Left lung (tissue), 10 donors: ENCODE data around the gene TUT1. TPM values are rescaled to one million over a fixed set of nuclear protein-coding genes. Genes with fewer than 3 reads are reported as not detected.

Source experiments
- ATAC-seq: fragments of 200-7000 bp; cut with Tn5 transposase; one replicate; pipeline ENCODE4 v1.9.1; 2020; ENCODE audit warnings: moderate library complexity
- DNase-seq, 4 donors: peaks; one replicate each; pipeline ENCODE4 v3.0.0-alpha.2; 2013 to 2020
- H3K27ac ChIP-seq, 2 donors: fragments of 200-600 bp; sonication (generic) in 1 of 2; one replicate each; pipeline versions ENCODE4 v1.5.0 to v1.8.0; 2020 to 2021
- H3K27me3 ChIP-seq, 2 donors: fragments of 200-600 bp; sonication (generic) in 1 of 2; one replicate each; pipeline versions ENCODE4 v1.5.0 to v1.8.0; 2020 to 2021
- H3K36me3 ChIP-seq, 2 donors: fragments of 200-600 bp; sonication (generic) in 1 of 2; one replicate each; pipeline versions ENCODE4 v1.5.0 to v1.8.0; 2020 to 2021
- H3K4me1 ChIP-seq, 2 donors: fragments of 200-600 bp; one replicate each; pipeline ENCODE4 v1.8.0; 2021
- H3K4me3 ChIP-seq, 2 donors: fragments of 200-600 bp; sonication (generic) in 1 of 2; one replicate each; pipeline versions ENCODE4 v1.5.0 to v1.8.0; 2020 to 2021; ENCODE audit warnings: mild to moderate bottlenecking in 1 of 2
- H3K9me3 ChIP-seq, 2 donors: fragments of 200-600 bp; sonication (generic) in 1 of 2; one replicate each; pipeline versions ENCODE4 v1.5.0 to v1.8.0; 2020 to 2021
- intact Hi-C, 2 donors: fragments of 100-400 bp; cut with DNase I; formaldehyde crosslinking; loops; one replicate each; pipeline versions ENCODE4 v1.11.2 to v1.14.2; 2022
- polyA plus RNA-seq, 6 donors: library from polyadenylated mRNA; unstranded; fragments of 120-200 nt; gene quantifications; one replicate each; pipeline ENCODE4 v1.2.1, GENCODE V29; 2013; ENCODE audit not compliant: insufficient read length in 6 of 6
- total RNA-seq, 2 donors: library from RNA; stranded (reverse); fragmentation: NEBNext Ultra II Directional; extraction: Animal tissue kit (Norgen Biotek cat#: 25700); gene quantifications; one replicate each; pipeline ENCODE4 v1.2.1, GENCODE V29; 2021
- TF ChIP-seq, protein P1 (sequence below), 2 donors: fragments of 200-600 bp; sonication (generic) in 1 of 2; IDR thresholded peaks; one replicate each; pipeline versions ENCODE4 v1.5.0 to v1.8.0; 2021; ENCODE audit warnings: antibody characterized with exemption in 2 of 2
- donor health status: DM: no; HTN: yes; CAD: no.
- donor health status: DM: no; HTN: no; CAD: no.

The TUT1 gene
- total and polyA plus RNA-seq, 8 donors = 12.6 to 27.8 (median 22.3) TPM

DNA sequence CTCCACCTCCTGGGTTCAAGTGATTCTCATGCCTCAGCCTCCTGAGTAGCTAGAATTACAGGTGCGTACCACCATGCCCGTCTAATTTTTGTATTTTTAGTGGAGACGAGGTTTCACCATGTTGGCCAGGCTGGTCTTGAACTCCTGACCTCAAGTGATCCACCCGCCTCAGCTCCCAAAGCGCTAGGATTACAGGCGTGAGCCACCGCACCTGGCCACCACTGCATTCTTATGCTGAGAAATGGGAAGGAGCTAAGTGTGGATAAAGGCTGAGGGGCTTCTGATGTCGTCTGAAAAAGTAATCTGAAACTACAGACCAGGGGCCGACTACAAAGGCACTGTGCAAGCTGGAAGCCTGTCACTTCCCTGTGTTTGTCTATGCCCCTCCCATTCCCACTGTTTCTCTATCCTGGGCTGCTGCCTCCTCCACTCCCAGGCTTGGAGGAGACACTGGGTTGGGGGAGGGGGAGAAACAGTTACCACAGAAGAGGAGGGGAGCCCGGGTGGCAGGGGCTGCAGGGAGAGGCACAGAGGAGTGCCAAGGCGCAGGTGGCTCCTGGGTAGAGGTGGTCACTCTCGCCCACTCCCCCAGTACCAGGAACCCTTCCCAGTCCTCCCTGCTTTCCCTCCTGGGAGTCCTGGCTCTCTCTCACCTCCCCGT, 13.3 kb upstream of the TUT1 start:
- H3K36me3 ChIP-seq = peaks cover 0 to 63% of the 10 kb centered on the region in 2 donors

DNA sequence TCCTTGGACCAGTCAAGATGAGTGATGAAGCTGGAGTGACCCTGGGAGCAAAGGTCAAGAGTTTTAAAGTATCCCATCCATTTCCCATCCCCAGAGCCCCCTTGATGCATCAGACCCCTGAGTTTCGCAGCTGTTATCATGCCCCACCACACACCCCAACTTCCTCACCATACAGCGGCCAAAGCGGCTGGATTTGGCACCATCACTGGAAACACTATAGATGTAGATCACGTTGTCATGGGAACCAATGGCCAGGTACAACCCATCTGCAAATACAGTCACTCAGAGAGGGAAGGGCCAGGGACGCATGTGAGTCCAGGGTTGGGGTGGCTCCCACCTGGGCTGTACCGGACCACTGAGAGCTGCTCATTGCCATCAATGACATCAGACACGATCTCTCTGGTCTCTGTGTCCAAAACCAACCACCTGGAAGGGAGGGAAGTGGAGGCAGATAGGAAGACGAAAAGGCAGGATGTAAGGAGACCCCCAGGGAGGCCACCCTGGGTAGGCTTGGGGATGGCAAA, 12.5 kb upstream of the TUT1 start:
- ATAC-seq (no peak), DNase-seq (no peak)
- intact Hi-C loops = no loop called here
- Histone ChIP-seq H3K27ac (no peak overlapping the region), H3K4me1 (peaks cover 23 to 52% of the 10 kb centered on the region in 2 donors), H3K27me3 (no peaks in the 10 kb centered on the region), H3K36me3 (peaks cover 0 to 57% of the 10 kb centered on the region in 2 donors), H3K9me3 (no peaks in the 10 kb centered on the region), H3K4me3 (no peak overlapping the region)
- TF ChIP-seq, protein P1, sequence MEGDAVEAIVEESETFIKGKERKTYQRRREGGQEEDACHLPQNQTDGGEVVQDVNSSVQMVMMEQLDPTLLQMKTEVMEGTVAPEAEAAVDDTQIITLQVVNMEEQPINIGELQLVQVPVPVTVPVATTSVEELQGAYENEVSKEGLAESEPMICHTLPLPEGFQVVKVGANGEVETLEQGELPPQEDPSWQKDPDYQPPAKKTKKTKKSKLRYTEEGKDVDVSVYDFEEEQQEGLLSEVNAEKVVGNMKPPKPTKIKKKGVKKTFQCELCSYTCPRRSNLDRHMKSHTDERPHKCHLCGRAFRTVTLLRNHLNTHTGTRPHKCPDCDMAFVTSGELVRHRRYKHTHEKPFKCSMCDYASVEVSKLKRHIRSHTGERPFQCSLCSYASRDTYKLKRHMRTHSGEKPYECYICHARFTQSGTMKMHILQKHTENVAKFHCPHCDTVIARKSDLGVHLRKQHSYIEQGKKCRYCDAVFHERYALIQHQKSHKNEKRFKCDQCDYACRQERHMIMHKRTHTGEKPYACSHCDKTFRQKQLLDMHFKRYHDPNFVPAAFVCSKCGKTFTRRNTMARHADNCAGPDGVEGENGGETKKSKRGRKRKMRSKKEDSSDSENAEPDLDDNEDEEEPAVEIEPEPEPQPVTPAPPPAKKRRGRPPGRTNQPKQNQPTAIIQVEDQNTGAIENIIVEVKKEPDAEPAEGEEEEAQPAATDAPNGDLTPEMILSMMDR (IDR thresholded peaks at IDR 0.05) = no peak

More for the DNA sequence above, 13.3 kb upstream of the TUT1 start:
- Histone ChIP-seq H3K4me1 (peaks cover 17 to 45% of the 10 kb centered on the region in 2 donors), H3K27me3 (no peaks in the 10 kb centered on the region), H3K27ac (no peak overlapping the region), H3K4me3 (no peak overlapping the region), H3K9me3 (no peaks in the 10 kb centered on the region)
- peak in 1 of 4 donors; percentile 41 for DNase-seq
- ATAC-seq = no peak
- TF ChIP-seq, protein P1 (IDR thresholded peaks at IDR 0.05) = no peak
- intact Hi-C loops = no loop called here

DNA sequence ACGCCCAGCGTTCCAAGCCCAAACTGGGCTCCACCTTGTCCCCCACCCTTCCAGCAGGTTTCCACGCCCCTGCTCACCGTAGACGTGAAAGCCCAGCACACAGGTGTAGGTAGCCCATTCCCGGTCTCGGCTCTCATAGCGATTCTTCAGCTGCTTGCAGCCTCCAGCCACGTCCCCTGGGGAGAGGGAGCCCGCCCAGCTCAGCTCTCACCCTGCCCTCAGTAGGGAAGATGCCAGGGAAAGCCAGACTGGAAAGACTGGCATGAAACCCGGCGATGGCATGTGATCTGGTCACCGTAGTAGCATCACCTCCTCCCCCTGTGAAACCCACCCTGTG, 11.7 kb upstream of the TUT1 start:
- H3K4me1 ChIP-seq = peaks cover 25 to 52% of the 10 kb centered on the region in 2 donors
- DNase-seq = no peak
- H3K9me3 ChIP-seq = no peaks in the 10 kb centered on the region
- ATAC-seq = no peak
- peak overlapping the region in 1 of 2 donors; percentile 98 for H3K4me3 ChIP-seq
- TF ChIP-seq, protein P1 (IDR thresholded peaks at IDR 0.05) = no peak
- no peaks in the 10 kb centered on the region for H3K27me3 ChIP-seq
- H3K36me3 ChIP-seq = peaks cover 0 to 55% of the 10 kb centered on the region in 2 donors
- intact Hi-C loops = no loop called here
- H3K27ac ChIP-seq = peak overlapping the region in 1 of 2 donors; percentile 96

DNA sequence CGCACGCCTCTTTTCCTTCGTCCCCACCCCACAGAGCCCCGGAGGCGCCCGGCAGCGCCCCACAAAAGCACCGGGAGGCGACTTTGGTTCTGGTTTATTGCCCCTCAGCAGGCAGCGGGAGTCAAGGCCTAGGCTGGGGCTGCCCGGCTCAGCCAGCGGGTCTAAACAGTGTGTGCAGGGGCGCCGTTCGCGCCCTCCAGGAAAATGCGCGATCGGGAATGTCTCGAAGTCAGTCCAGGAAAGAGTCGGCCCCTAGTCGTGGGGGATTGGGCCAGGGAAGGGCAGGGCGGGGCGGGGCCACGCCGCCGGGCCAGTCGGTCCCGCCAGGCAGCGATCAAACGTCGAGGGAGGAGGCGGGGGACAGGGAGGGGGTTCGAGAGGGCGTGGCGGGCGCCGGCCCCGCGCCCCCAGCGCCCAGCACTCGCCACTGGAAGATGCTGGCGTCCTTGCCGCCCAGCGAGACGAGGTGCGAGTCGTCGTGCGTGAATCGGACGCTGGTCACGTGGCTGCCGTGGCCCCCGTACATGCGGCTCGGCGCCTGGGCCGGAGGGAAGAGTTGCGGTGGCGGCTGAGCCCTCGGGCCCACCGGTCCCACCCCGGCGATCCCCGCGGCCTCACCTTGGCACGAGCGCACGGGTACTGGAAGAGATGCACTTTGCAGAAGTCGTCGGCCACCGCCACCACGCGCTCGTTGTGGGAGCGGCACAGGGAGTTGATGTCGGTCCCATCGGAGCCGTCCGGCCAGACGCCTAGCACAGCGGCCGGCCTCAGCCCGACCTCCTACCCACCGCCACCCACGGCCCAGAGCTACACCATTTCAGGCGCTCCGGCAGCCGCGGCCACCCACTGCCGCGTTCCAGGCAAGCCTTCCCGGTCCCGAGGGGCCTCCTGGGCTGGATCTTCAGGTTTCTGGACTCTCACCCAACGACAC, 11.1 kb upstream of the TUT1 start:
- H3K27ac ChIP-seq = peak overlapping the region; percentile 96 to 97
- no peaks in the 10 kb centered on the region for H3K27me3 ChIP-seq
- no peaks in the 10 kb centered on the region for H3K9me3 ChIP-seq
- peaks cover 0 to 57% of the 10 kb centered on the region in 2 donors for H3K36me3 ChIP-seq
- peak in 3 of 4 donors; percentile 70 to 87 (median 84) for DNase-seq
- intact Hi-C loops = no loop called here
- TF ChIP-seq, protein P1 (IDR thresholded peaks at IDR 0.05) = no peak
- peak overlapping the region; percentile 98 for H3K4me3 ChIP-seq
- H3K4me1 ChIP-seq = peaks cover 25 to 50% of the 10 kb centered on the region in 2 donors
- ATAC-seq = peak; percentile 64
